RPMI7951 (cell line): ENCODE data around the gene CORO2B. TPM values are rescaled to one million over a fixed set of nuclear protein-coding genes. Genes with fewer than 3 reads are reported as not detected.
"Not testable (repeated sequence)": the region's sequence is repeated elsewhere in the genome, so short reads cannot be mapped to it uniquely, and the experiment has no call there.

Source experiments
- DNase-seq: peaks from one replicate; pipeline ENCODE4 v3.0.0-alpha.2; 2012; ENCODE audit warnings: low read depth
- total RNA-seq: library from RNA; depleted of rRNA; stranded (reverse); fragments of >200 nt; shearing (Covaris generic); gene quantifications from 2 replicates; pipeline ENCODE4 v1.2.3, GENCODE V29; 2014

The CORO2B gene
- total RNA-seq, 1 experiment from 2014 or later: 5.6 TPM

- DNase-seq: no peak
These were observed 147.5 kb downstream of the CORO2B start for GRCh38 chr15:68726246-68726645.

GRCh38 chr15:68729789-68730411 is 151.1 kb downstream of the CORO2B start:
- DNase-seq: no peak

DNA sequence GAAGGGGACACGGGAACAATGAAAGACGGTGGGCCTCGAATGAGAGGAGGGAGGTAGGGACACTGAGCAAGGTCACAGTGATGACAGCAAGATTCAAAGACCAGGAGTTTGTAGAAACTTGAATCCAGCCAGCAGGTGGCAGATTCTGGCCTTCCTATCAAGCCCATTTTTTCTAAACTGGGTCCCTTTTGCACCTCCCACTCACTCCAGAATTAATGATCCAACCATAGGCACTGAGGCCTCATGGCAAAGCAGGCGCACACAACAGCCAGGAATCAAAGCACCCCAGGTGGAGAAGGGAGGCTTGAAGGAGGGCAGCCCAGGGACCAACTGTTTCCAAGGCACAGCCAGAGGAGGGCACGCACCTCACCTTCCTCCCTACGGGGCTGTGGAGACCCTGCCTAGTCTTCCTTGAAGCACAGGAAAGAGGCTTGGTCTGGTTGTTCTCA is 151.7 kb downstream of the CORO2B start:
- peak; percentile 42 for DNase-seq

- no peak for DNase-seq
These were observed 152.4 kb downstream of the CORO2B start for GRCh38 chr15:68730976-68731897.

- DNase-seq: no peak
These were observed 153.7 kb downstream of the CORO2B start for GRCh38 chr15:68732451-68732850.

- DNase-seq: peak; percentile 31
These were observed 154.9 kb downstream of the CORO2B start for GRCh38 chr15:68733666-68734065.

- DNase-seq: no peak
These were observed 155.6 kb downstream of the CORO2B start for GRCh38 chr15:68734352-68734751.

DNA sequence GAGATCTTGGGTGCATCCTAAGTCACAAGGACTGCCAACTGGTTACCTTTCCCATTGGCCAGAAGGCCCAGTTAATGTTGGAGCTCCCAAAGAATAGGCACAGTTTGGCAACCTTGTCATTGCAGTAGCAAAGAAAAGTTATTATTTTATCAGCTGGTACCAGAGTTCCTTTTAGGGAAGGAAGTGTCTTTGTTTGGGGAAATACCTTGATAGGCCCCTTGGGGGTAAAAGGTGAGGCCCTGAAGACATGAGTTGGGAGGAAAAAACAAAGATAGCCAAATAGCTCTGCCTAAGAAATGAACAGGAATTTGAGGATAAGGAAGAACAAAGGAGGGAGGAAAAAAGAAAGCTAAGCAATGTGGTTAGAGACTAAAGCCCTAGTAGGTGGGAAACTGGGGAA is 156.1 kb downstream of the CORO2B start:
- DNase-seq: no peak

DNA sequence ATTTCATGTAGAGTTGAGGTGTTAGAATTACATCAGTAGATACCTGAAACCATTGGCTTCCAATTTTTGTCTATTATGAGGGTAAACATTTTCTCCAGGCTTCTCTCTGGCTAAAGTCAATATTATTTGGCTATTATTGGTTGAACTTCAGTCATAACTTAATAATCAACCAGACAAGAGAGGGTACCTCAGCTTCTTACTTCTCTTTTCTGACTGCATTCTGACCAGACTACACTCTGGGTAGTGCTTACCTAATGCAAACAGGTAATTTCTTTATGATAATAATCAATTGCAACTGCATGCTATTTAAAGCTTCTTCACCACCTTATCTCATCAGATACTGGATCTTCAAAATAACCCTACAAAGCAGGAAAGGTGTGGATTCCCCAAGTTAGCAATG is 156.8 kb downstream of the CORO2B start:
- no peak for DNase-seq

DNA sequence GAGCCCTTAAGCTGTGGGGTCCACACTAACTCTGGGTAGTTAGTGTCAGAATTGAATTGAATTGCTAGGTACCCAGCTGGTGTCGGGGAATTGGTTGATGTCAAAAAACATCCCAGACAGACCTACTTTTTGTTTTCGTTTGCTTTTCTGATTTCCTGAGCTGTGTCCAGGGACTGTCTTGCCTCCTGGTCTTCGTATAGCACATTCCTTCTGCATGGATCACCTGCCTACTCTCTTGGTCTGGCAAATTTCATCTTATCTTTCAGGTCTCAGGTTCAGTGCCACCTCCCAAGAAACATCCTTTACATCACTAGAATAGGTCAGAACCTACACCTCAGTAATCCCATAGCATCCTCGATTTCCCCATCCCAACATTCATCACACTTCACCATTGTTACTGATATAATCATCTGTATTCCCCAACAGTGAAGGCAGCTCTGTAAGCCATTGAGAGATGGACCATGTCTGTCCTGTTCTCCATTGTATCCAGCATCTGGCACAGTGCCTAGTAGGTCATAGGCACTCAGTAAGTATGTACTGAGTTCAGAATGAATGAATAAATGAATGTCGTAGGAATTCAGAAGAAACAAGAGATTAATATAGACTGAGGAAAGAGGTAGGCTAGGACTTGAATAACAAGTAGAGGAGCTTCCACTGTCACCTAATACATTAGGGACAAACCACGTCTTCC is 160.7 kb downstream of the CORO2B start:
- no peak for DNase-seq

- DNase-seq: no peak
These were observed 164.5 kb downstream of the CORO2B start for GRCh38 chr15:68743256-68743655.

GRCh38 chr15:68749365-68749764 is 170.6 kb downstream of the CORO2B start:
- no peak for DNase-seq

DNA sequence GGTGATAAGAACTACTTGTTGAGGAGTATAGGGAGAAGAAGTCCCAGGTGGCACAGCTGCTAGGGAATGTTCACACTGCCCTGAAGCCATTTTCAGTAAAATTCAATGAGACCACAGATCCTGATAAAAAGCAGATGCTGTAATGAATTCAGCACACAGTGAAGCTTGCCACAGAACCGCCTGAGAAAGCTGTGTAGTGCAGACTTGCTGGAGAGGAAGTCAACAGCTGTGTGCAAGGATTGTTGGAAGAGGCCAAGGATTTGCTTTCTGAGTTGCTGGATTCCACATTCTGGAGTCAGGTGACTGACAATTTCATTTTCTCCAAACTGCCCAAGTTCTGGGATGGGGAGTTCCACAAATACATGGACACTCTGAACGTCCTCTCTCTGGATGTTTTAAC is 171.0 kb downstream of the CORO2B start:
- peak; percentile 67 for DNase-seq

DNA sequence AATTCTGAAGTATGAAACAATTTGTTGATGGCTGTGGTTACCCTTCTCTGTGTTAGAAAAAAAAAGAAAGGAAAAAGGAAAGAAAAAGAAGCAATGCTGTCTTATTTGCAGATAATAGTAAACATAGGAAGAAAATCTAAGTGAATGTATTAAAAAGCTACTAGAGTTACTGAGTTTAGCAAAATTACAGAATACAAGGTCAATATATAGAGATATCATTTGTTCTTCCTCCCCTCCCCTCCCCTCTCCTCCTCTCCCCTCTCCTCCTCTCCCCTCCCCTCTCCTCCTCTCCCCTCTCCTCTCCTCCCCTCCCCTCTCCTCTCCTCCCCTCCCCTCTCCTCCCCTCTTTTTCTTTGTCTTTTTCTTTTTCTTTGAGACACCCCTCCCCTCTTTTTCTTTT is 172.8 kb downstream of the CORO2B start:
- no peak for DNase-seq

DNA sequence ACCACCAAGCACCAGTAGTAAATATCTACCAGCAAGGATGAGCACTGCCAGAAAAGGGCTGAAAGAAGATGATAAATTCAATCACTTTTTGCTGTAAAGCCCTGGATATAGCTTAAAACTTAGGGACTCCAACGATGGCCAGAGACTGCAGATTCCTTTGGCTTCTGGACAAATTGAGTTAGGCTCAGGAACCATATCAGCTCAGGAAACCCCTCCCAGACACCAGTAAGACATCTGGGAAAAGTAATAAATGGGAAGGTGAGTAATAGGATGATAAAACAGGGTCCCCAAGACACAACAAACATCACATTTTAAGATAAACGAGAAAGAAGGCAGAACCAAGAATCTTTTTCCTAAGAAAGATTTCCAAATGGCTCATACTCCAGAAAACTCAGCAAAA is 176.9 kb downstream of the CORO2B start:
- no peak for DNase-seq

GRCh38 chr15:68759982-68760579 is 181.3 kb downstream of the CORO2B start:
- not testable (repeated sequence) for DNase-seq

GRCh38 chr15:68763063-68763462 is 184.3 kb downstream of the CORO2B start:
- DNase-seq: no peak

DNA sequence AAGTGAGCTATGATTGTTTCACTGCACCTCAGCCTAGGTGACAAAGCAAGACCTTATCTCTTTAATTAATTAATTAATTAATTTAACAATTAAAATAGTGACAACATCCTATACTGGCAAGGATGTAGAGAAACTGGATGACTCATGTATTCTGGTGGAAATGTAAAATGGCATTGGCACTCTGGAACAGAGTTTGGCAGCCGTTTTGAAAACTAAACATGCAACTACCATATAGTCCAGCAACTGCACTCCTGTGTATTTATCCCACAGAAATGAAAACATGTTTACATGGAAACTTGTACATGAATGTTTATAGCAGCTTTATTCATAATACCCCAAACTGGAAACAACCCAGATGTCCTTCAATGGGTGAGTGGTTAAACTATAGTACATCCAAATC is 185.3 kb downstream of the CORO2B start:
- no peak for DNase-seq

GRCh38 chr15:68765602-68766368 is 187.0 kb downstream of the CORO2B start:
- no peak for DNase-seq

- no peak for DNase-seq
These were observed 189.0 kb downstream of the CORO2B start for GRCh38 chr15:68767833-68768232.

GRCh38 chr15:68768321-68768720 is 189.5 kb downstream of the CORO2B start:
- peak; percentile 32 for DNase-seq
